ENCODE measurements around the gene USP6NL. TPM values are rescaled to one million over a fixed set of nuclear protein-coding genes. Genes with fewer than 3 reads are reported as not detected.

Gene USP6NL
- total RNA-seq, 4 donors from 2014 or later, result 10.4 to 14.9 (median 13.2) TPM

- no peak overlapping the region for H3K27ac ChIP-seq (replicated peaks in 1 of 4)
- no peaks in the 10 kb centered on the region for H3K36me3 ChIP-seq
- no peak overlapping the region for H3K4me3 ChIP-seq
- no peak for TF ChIP-seq EP300 (IDR thresholded peaks at IDR 0.05)
- no peak for TF ChIP-seq CTCF (IDR thresholded peaks at IDR 0.05)
- TF ChIP-seq POLR2A (IDR thresholded peaks at IDR 0.05; ENCODE audit: low read depth), result no peak
- TF ChIP-seq POLR2AphosphoS5 (IDR thresholded peaks at IDR 0.05), result no peak
- peaks cover 0 to 5% (median 2%) of the 10 kb centered on the region in 4 donors for H3K4me1 ChIP-seq
- H3K9me3 ChIP-seq, result no peaks in the 10 kb centered on the region
- DNase-seq (ENCODE audit: extremely low spot score), result no peak
- WGBS, result 81% methylated on average over 8 of the region's 8 CpGs
- H3K27me3 ChIP-seq, result no peaks in the 10 kb centered on the region
- intact Hi-C loops (cut with DNase I), result no loop called here
These were observed 42.5 kb upstream of the USP6NL start for GRCh38 chr10:11653758-11654471.

- Histone ChIP-seq H3K4me3 (no peak overlapping the region), H3K27ac (replicated peaks in 1 of 4) (no peak overlapping the region), H3K36me3 (no peaks in the 10 kb centered on the region), H3K27me3 (no peaks in the 10 kb centered on the region), H3K4me1 (no peaks in the 10 kb centered on the region), H3K9me3 (no peaks in the 10 kb centered on the region)
- TF ChIP-seq POLR2A (IDR thresholded peaks at IDR 0.05; ENCODE audit: low read depth), result no peak
- TF ChIP-seq EP300 (IDR thresholded peaks at IDR 0.05), result no peak
- TF ChIP-seq CTCF (IDR thresholded peaks at IDR 0.05), result no peak
- TF ChIP-seq POLR2AphosphoS5 (IDR thresholded peaks at IDR 0.05), result no peak
- WGBS, result 54% methylated on average over 1 of the region's 1 CpG
- no peak for DNase-seq (ENCODE audit: extremely low spot score)
- intact Hi-C loops (cut with DNase I), result no loop called here
These were observed 36.2 kb upstream of the USP6NL start for GRCh38 chr10:11647676-11648075.

GRCh38 chr10:11646450-11646849 is 35.0 kb upstream of the USP6NL start:
- no peak for DNase-seq (ENCODE audit: extremely low spot score)
- WGBS, result 81% methylated on average over 9 of the region's 9 CpGs
- no peak for TF ChIP-seq EP300 (IDR thresholded peaks at IDR 0.05)
- TF ChIP-seq POLR2AphosphoS5 (IDR thresholded peaks at IDR 0.05), result no peak
- no peak for TF ChIP-seq CTCF (IDR thresholded peaks at IDR 0.05)
- no peak for TF ChIP-seq POLR2A (IDR thresholded peaks at IDR 0.05; ENCODE audit: low read depth)
- H3K27me3 ChIP-seq, result no peaks in the 10 kb centered on the region
- no peak overlapping the region for H3K27ac ChIP-seq (replicated peaks in 1 of 4)
- H3K36me3 ChIP-seq, result no peaks in the 10 kb centered on the region
- no peak overlapping the region for H3K4me3 ChIP-seq
- no peaks in the 10 kb centered on the region for H3K9me3 ChIP-seq
- no peaks in the 10 kb centered on the region for H3K4me1 ChIP-seq
- intact Hi-C loops (cut with DNase I), result no loop called here

GRCh38 chr10:11643039-11643438 is 31.6 kb upstream of the USP6NL start:
- no peaks in the 10 kb centered on the region for H3K9me3 ChIP-seq
- TF ChIP-seq POLR2A (IDR thresholded peaks at IDR 0.05; ENCODE audit: low read depth), result no peak
- TF ChIP-seq CTCF (IDR thresholded peaks at IDR 0.05), result no peak
- no peak for TF ChIP-seq EP300 (IDR thresholded peaks at IDR 0.05)
- TF ChIP-seq POLR2AphosphoS5 (IDR thresholded peaks at IDR 0.05), result no peak
- H3K4me1 ChIP-seq, result no peaks in the 10 kb centered on the region
- intact Hi-C loops (cut with DNase I), result no loop called here
- 91% methylated on average over 6 of the region's 6 CpGs for WGBS
- H3K27me3 ChIP-seq, result no peaks in the 10 kb centered on the region
- H3K36me3 ChIP-seq, result no peaks in the 10 kb centered on the region
- no peak for DNase-seq (ENCODE audit: extremely low spot score)
- no peak overlapping the region for H3K27ac ChIP-seq (replicated peaks in 1 of 4)
- H3K4me3 ChIP-seq, result no peak overlapping the region

GRCh38 chr10:11642566-11642965 is 31.1 kb upstream of the USP6NL start:
- no peaks in the 10 kb centered on the region for H3K27me3 ChIP-seq
- no peaks in the 10 kb centered on the region for H3K9me3 ChIP-seq
- no peak for DNase-seq (ENCODE audit: extremely low spot score)
- no peak overlapping the region for H3K4me3 ChIP-seq
- TF ChIP-seq CTCF (IDR thresholded peaks at IDR 0.05) (no peak), POLR2A (IDR thresholded peaks at IDR 0.05; ENCODE audit: low read depth) (no peak), EP300 (IDR thresholded peaks at IDR 0.05) (no peak), POLR2AphosphoS5 (IDR thresholded peaks at IDR 0.05) (no peak)
- 85% methylated on average over 8 of the region's 8 CpGs for WGBS
- H3K4me1 ChIP-seq, result no peaks in the 10 kb centered on the region
- intact Hi-C loops (cut with DNase I), result no loop called here
- H3K36me3 ChIP-seq, result no peaks in the 10 kb centered on the region
- H3K27ac ChIP-seq (replicated peaks in 1 of 4), result no peak overlapping the region

Data from esophagus muscularis mucosa (tissue), 4 donors.